NCI-H1048 (cell line): ENCODE measurements around the gene NDUFS5.
"Not testable (repeated sequence)": the region's sequence is repeated elsewhere in the genome, so short reads cannot be mapped to it uniquely, and the experiment has no call there.

Experiments
- DNase-seq: peaks from one replicate; lab custom pipeline; 2025; lab: John Stamatoyannopoulos, UW

The NDUFS5 gene

DNA sequence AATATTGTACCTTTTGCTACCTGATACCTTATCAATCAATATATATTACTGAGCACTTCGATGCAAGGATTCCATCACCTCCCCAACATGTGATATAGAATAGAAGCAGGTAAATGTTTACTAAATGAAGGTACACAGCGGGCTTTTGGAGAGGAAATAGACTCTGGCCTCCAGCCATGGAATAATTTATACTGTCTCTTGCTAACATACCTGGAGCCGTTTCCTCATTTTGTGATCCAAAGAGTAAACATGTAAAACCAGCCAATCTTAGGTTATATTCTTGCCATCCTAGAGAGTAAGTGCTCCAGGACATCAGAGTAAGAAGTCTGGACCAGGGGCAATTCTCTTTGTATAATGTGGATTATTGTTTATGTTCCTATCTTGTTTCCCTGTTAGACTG, 39.4 kb downstream of the NDUFS5 start:
- DNase-seq: no peak

- not testable (repeated sequence) for DNase-seq
Observed at GRCh38 chr1:39068227-39068626, 42.1 kb downstream of the NDUFS5 start.

DNA sequence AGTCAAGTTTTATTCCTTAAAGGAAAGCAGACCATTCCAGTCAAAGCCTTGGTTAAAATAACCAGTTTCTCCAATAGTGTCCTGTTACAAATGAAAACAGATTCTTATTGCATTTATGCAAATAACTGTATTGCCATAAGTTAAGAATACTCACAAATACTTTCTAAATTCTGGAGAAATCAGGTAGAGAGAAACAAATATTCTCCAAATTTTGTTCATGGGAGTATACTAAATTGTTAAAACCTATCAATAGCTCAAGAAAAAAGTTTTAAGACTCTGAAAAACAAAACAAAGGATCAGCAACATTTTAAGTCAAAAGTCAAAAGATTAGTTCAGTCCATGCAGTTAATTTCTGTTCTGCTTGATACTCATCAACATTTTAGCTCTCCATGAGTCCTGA, 45.4 kb downstream of the NDUFS5 start:
- DNase-seq: not testable (repeated sequence)

- DNase-seq: no peak
Observed at GRCh38 chr1:39076127-39076798, 50.1 kb downstream of the NDUFS5 start.

DNA sequence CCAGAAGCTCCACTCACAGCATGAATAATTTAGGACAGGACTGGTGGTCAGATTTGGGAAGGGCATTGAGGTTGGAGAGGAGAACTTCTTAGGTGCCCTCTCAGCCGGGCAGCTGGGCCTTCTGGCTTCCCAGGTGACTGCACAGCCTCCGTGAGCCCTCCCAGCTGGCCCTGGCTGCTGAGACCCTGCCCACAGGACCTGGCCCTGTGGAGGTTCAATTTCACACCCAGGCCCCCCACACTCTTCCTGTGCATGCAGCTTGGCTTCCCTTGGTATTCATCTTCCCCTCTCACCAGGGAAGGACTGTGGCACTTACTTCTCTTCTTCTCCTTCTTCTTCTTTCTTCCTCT, 50.6 kb downstream of the NDUFS5 start:
- DNase-seq: no peak

DNA sequence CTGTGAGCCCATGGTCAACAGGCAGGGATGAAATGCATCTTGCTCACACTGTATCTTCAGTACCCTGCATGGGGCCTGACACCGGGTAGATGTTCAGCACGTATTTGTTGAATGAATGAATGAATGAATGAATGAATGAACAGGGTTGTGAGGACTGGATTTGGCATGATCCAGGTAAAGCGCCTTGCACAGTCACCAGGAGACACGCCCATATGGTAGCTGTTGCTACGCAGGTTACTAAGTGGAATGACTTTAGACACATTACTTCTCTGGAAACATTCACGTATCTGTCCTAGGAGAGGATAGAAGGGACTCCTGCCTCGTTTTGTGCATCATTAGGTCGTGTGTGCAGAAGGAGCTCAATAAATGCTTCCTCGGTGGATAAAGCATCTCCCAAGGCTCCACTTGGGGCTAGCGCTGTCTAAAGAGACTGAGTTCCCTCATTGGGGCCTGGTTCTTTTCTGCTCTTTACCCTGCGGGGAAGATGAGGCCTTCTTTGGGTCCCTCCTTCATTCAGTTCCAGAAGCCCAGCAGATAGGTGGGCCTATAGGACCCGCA, 54.2 kb downstream of the NDUFS5 start:
- no peak for DNase-seq

DNA sequence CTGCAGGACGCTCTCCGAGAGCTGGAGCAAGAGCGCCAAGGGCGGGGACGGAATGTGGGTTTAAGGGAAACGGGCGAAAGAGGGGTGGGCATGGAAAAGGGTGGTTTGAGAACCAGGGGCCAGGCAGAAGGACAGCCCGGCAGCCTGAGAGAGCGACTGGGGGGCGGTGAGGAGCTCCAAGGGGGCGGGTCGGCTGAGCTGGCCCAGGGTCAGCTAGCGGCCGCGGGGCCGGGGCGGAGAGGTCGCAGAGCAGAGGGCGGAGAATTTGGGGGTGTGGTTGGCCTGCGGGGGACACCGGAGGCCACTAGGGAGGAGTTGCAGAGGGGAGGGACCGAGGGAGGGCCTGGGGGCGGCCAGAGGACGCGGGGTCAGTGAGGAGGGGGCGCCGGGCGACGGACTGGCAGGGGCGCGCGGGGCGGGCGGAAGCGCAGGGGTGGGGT, 54.7 kb downstream of the NDUFS5 start:
- DNase-seq: no peak

- no peak for DNase-seq
Observed at GRCh38 chr1:39081271-39082009, 55.3 kb downstream of the NDUFS5 start.

GRCh38 chr1:39082010-39082799, 56.1 kb downstream of the NDUFS5 start:
- no peak for DNase-seq

- no peak for DNase-seq
Observed at GRCh38 chr1:39082811-39083576, 56.8 kb downstream of the NDUFS5 start.

- no peak for DNase-seq
Observed at GRCh38 chr1:39084191-39084590, 58.0 kb downstream of the NDUFS5 start.
